T-helper 17 cell (primary cell): ENCODE results near the gene HOATZ. TPM values are rescaled to one million over a fixed set of nuclear protein-coding genes. Genes with fewer than 3 reads are reported as not detected.

Source experiments
- ATAC-seq: fragments of 150-1000 bp; cut with Tn5 transposase; 2 replicates; pipeline ENCODE4 v1.10.0; 2021; ENCODE audit warnings: mild to moderate bottlenecking, moderate library complexity
- DNase-seq, 3 donors: peaks; one replicate each; pipeline versions ENCODE4 v3.0.0 to v3.0.0-alpha.2; 2020 to 2021
- H3K9me3 ChIP-seq: one replicate; pipeline ENCODE4 v1.7.0; 2013; ENCODE audit warnings: low read length, mild to moderate bottlenecking; ENCODE audit not compliant: control insufficient read depth, poor library complexity, severe bottlenecking
- H3K27ac Mint-ChIP-seq: one replicate; pipeline ENCODE4 v1.8.0; 2022; ENCODE audit warnings: mild to moderate bottlenecking, moderate library complexity, mixed read lengths
- H3K27me3 Mint-ChIP-seq: one replicate; pipeline ENCODE4 v1.8.0; 2022; ENCODE audit warnings: mixed read lengths
- H3K36me3 Mint-ChIP-seq: one replicate; pipeline ENCODE4 v1.8.0; 2022; ENCODE audit warnings: low read depth, mixed read lengths
- H3K4me1 Mint-ChIP-seq: one replicate; pipeline ENCODE4 v1.8.0; 2022; ENCODE audit warnings: mild to moderate bottlenecking, mixed read lengths
- H3K4me3 Mint-ChIP-seq: one replicate; pipeline ENCODE4 v1.8.0; 2022; ENCODE audit warnings: mild to moderate bottlenecking, moderate library complexity, mixed read lengths
- total RNA-seq, 4 donors: library from RNA in 2 of 4; stranded (reverse) in 2 of 4; gene quantifications; one replicate each; pipeline ENCODE4 v1.2.3 and lab custom pipeline; 2022 to 2026

HOATZ gene
- total RNA-seq, 2 donors from 2014 or later: not detected

DNA sequence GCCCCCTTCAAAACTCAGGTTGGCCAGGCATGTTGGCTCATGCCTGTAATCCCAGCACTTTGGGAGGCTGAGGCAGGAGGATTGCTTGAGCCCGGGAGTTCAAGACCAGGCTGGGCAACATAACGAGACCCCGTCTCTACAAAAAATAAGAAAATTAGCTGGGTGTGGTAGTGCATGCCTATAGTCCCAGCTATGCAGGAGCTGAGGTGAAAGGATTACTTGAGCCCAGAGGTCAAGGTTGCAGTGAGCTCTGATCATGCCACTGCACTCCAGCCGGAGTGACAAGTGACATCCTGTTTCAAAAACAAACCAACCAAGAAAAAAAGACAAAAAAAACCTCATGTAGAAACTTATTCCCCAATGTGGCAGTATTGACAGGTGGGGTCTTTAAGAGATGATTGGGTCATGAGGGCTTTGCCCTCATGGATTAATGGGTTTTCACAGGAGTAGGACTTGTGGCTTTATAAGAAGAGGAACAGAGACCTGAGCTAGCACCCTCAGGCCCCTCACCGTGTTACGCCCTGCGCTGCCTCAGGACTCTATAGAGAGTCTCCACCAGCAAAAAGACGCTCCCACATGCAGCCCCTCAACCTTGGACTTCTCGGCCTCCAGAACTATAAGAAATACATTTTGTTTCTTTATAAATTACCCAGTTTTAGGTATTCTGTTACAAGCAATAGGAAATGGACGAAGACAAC is 48.3 kb downstream of the HOATZ start:
- ATAC-seq: no peak
- H3K27me3 Mint-ChIP-seq: peaks cover 27% of the 10 kb centered on the region
- H3K4me3 Mint-ChIP-seq: no peak overlapping the region
- H3K27ac Mint-ChIP-seq: no peak overlapping the region
- H3K4me1 Mint-ChIP-seq: no peaks in the 10 kb centered on the region
- DNase-seq: no peak
- H3K36me3 Mint-ChIP-seq: no peaks in the 10 kb centered on the region
- H3K9me3 ChIP-seq: no peaks in the 10 kb centered on the region

DNA sequence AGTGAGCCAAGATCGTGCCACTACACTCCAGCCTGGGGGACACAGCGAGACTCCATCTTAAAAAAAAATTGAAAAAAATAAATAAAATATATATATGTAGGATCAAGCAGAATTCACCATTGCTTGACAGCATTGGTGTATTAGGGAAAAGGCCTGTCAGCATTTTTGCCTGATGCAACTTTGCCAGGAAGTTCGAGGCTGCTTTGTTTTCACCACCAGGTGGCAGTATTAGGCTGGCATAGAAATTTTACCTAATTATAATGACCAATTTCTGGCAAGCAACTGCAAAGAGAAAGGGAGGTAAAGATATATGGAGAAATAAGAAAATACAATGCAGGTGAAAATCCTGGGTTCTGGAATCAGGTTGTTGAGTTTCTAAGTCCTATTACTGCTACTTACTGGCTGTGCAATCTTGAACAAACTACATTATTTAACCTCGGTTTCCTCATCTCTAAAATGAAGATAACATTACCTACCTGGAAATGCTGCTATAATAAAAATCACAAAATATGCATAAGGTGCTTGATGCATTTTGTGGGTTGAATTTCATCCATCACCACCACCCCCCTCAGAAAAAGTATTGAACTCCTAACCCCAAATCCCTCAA is 50.6 kb downstream of the HOATZ start:
- no peaks in the 10 kb centered on the region for H3K36me3 Mint-ChIP-seq
- H3K27ac Mint-ChIP-seq: no peak overlapping the region
- peak; percentile 35 for ATAC-seq

DNA sequence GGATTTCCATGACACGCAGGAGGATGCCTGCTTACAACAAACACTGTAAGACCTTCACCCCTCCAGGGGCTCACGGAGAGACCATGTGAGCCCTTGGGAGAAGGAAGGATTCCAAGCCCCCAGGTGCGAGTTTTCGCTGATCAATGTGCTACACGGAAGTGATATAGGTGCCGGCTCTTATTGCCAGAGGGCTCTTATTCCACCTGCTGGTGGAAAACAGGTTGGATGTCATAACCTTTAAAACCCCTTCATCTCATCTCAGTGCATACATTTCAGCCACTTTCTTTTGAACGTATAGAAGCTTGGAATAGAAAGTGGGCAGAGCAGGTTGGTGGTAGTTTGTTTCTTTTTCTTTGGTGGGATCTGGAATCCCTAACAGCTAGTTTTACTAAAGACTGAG is 51.7 kb downstream of the HOATZ start:
- peaks cover 3% of the 10 kb centered on the region for H3K36me3 Mint-ChIP-seq
- H3K4me3 Mint-ChIP-seq: no peak overlapping the region
- no peak overlapping the region for H3K27ac Mint-ChIP-seq
- H3K27me3 Mint-ChIP-seq: peaks cover 36% of the 10 kb centered on the region
- DNase-seq: no peak
- no peaks in the 10 kb centered on the region for H3K9me3 ChIP-seq
- H3K4me1 Mint-ChIP-seq: no peaks in the 10 kb centered on the region
- ATAC-seq: no peak

More for the DNA sequence above, 50.6 kb downstream of the HOATZ start:
- DNase-seq: peak in 2 of 3 donors; percentile 26 to 46
- H3K9me3 ChIP-seq: no peaks in the 10 kb centered on the region
- Mint-ChIP-seq H3K4me1 (no peaks in the 10 kb centered on the region), H3K4me3 (no peak overlapping the region), H3K27me3 (peaks cover 28% of the 10 kb centered on the region)

DNA sequence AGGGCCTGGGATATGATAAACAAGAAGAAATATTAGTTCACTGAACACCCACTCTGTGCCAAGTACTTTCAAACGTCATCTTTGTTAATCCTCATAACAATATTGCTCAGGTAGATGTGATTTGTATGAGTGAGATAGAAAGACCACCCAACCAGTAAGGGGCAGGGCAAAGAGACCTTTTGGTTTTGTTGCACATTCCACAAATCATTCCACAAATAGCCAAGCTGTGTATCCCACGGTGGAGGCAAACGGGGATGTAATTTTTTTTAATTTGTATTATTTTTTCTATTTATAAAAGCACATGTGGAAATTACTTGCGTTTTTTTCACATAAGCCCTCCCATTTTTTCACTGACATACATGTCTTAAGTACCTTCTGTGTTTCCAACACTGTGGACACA is 54.9 kb downstream of the HOATZ start:
- DNase-seq (no peak), ATAC-seq (no peak)
- no peaks in the 10 kb centered on the region for H3K9me3 ChIP-seq
- Mint-ChIP-seq H3K4me3 (no peak overlapping the region), H3K27ac (no peak overlapping the region), H3K4me1 (peaks cover 6% of the 10 kb centered on the region), H3K27me3 (peaks cover 39% of the 10 kb centered on the region), H3K36me3 (peaks cover 4% of the 10 kb centered on the region)

DNA sequence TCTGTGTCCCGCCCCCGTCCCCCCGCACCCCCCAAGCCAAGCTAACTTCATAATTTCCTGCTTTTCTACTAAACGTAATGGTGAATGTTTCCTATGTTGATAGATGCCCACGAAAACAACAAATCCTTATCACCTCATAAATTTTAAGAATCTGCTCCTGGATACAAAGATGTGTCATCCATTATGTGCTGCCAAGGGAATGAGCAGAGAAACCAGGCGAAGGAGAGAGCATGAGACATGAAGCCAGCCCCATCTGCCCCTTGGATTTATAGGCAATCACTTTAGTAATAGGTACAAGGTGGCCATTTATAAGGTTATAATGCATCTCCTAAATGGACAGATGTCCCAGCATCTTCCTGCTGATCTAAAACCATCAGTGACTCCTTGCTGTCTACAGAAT is 56.2 kb downstream of the HOATZ start:
- no peak for ATAC-seq

DNA sequence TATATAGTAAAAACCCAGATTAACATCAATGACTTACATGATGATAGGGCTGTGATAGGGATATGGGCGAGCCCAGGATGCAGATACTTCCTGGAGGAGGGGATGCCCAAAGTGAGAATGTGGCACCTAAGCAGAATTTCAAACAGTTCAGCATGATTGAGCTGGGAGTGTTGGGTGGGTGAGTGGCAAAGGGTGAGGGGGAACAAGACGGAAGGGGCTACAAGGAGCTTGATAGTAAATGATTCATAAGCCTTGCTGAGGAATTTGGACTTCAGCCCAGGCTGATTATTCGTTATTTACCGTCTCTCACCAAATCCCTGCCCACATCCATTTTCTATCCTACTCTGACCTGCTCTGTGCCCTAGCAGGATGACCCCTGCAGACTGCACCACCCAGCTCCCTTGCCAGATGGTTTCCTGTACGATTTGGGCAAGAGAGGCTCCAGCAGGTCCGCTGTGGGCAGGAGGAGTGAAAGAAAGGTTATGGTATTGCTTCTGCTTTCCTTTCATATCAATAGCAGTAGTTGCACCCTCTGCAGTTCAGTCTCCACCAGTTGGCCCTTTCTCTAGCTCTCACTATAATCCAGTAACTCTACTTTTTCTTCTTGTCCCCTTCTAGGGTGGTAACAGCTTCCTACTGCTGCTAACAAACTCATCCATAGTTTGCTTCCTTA is 57.4 kb downstream of the HOATZ start:
- H3K4me1 Mint-ChIP-seq: peaks cover 6% of the 10 kb centered on the region
- H3K27ac Mint-ChIP-seq: no peak overlapping the region
- H3K9me3 ChIP-seq: no peaks in the 10 kb centered on the region
- no peak overlapping the region for H3K4me3 Mint-ChIP-seq
- ATAC-seq (no peak), DNase-seq (no peak)
- peaks cover 4% of the 10 kb centered on the region for H3K36me3 Mint-ChIP-seq
- peaks cover 39% of the 10 kb centered on the region for H3K27me3 Mint-ChIP-seq

More for the DNA sequence above, 56.2 kb downstream of the HOATZ start:
- Mint-ChIP-seq H3K36me3 (peaks cover 4% of the 10 kb centered on the region), H3K27me3 (peaks cover 39% of the 10 kb centered on the region), H3K27ac (no peak overlapping the region), H3K4me1 (peaks cover 6% of the 10 kb centered on the region), H3K4me3 (no peak overlapping the region)
- no peaks in the 10 kb centered on the region for H3K9me3 ChIP-seq
- no peak for DNase-seq

DNA sequence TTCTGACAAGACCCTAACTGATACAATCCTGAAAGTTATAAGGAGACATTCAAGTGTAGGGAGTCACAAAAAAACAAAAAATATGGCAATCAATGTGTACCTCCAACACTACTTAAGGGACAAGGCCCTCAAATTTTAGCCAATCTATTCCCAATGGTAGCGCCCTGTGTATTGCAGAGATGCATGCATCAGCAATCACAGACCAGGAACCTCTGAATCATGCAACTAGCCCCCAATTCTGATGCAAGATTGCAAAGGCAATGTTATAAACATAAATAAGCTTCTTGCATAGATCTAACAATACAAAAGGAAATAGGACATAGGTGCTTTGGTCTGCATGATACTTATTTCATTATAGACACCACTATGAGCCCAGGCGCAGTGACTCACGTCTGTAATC is 58.0 kb downstream of the HOATZ start:
- peaks cover 39% of the 10 kb centered on the region for H3K27me3 Mint-ChIP-seq
- H3K4me3 Mint-ChIP-seq: no peak overlapping the region
- ATAC-seq (no peak), DNase-seq (no peak)
- H3K4me1 Mint-ChIP-seq: peaks cover 6% of the 10 kb centered on the region
- no peak overlapping the region for H3K27ac Mint-ChIP-seq
- peaks cover 4% of the 10 kb centered on the region for H3K36me3 Mint-ChIP-seq
- no peaks in the 10 kb centered on the region for H3K9me3 ChIP-seq

DNA sequence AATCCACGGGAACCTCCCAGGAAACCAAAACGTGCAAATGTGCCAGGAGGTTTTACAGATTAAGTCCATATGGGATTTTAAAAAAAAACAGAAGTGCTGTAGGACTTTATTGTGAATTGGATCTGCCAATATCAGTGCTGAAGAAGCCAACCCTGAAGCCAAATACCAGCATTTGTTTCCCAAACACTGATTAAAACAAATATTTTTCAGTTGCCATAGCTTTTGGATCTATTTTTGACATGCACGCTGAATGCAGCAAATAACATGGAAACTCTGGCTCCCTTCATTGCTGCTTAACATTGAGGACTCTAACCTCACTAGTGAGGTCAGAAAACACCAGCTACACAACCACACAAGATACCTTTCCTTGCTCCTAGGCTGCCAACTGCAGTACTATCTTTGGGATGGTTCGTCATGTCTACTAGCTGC is 59.3 kb downstream of the HOATZ start:
- H3K4me3 Mint-ChIP-seq: no peak overlapping the region
- ATAC-seq: no peak
- peaks cover 39% of the 10 kb centered on the region for H3K27me3 Mint-ChIP-seq
- H3K27ac Mint-ChIP-seq: no peak overlapping the region
- no peak for DNase-seq
- no peaks in the 10 kb centered on the region for H3K9me3 ChIP-seq
- H3K36me3 Mint-ChIP-seq: peaks cover 4% of the 10 kb centered on the region
- H3K4me1 Mint-ChIP-seq: peaks cover 6% of the 10 kb centered on the region

DNA sequence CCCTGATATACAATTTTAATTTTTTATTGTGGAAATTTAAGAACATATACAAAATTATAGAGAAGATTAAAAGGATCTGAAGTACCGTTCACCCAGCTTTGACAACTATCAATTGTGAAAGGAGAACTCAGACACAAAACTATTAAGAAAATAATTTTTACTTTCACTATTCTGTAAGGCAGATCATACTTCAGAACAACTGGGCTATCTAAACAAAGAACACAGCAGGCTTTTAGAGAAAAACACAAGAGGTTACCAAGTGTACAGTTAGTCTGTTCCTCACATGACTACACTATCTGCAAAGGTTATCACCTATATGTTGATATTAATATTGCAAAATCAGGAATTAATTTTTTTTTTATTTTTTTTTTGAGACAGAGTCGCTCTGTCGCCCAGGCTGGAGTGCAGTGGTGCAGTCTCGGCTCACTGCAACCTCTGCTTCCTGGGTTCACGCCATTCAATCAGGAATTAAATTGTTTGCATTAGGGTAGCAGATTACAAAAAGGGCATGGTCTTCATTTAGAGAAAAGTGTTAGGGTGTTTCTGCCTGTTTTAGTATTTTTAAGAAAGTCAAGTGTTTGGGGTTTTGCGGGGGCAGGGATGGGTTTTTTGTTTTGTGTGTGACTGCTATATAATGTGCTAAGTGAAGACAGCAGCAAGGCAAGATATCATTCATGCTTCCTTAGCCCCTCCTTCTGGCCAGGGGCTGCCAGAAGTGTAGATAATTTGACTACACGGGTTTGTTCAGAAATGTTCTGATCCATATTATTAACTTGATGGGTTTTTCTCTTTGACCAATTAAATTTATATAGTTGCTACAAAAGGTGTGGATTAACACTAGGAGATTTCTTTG is 60.0 kb downstream of the HOATZ start:
- Mint-ChIP-seq H3K27ac (no peak overlapping the region), H3K36me3 (peaks cover 4% of the 10 kb centered on the region), H3K4me1 (peaks cover 7% of the 10 kb centered on the region), H3K27me3 (peaks cover 39% of the 10 kb centered on the region), H3K4me3 (no peak overlapping the region)
- H3K9me3 ChIP-seq: no peaks in the 10 kb centered on the region
- ATAC-seq (no peak), DNase-seq (no peak)

DNA sequence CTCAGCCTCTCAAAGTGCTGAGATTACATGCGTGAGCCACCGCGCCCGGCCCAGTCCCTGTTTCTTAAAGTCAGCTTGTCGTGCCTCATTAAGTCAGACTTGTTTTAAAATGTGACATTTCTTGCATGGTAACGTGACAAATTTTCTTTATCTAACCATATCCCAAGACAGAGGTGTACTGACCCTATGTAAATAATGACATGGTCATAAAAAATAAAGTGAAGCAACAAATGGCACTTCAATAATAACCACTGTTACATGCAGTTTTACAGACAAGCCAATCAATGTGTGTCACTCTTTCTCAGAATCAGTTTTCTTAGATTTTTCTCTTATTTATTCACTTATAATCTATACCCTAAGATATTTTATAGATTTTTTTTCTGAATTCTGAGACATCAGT is 61.2 kb downstream of the HOATZ start:
- DNase-seq (no peak), ATAC-seq (no peak)
- Mint-ChIP-seq H3K27me3 (peaks cover 28% of the 10 kb centered on the region), H3K27ac (no peak overlapping the region), H3K4me3 (no peak overlapping the region), H3K4me1 (peaks cover 8% of the 10 kb centered on the region), H3K36me3 (peaks cover 4% of the 10 kb centered on the region)
- no peaks in the 10 kb centered on the region for H3K9me3 ChIP-seq

DNA sequence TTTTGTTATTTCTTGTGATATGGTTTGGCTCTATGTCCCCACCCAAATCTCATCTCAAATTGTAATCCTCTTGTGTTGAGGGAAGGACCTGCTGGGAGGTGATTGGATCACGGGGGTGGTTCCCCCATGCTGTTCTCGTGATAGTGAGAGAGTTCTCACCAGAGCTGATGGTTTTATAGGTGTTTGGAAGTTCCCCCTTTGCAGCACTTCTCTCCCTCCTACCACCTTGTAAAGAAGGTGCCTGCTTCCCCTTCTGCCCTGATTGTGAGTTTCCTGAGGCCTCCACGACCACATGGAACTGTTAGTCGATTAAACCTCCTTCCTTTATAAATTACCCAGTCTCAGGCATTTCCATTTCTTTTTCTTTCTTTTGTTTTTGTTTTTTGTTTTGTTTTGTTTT is 63.2 kb downstream of the HOATZ start:
- DNase-seq (no peak), ATAC-seq (no peak)
- Mint-ChIP-seq H3K27ac (no peak overlapping the region), H3K36me3 (no peaks in the 10 kb centered on the region), H3K27me3 (peaks cover 8% of the 10 kb centered on the region), H3K4me1 (peaks cover 2% of the 10 kb centered on the region), H3K4me3 (no peak overlapping the region)
- no peaks in the 10 kb centered on the region for H3K9me3 ChIP-seq

DNA sequence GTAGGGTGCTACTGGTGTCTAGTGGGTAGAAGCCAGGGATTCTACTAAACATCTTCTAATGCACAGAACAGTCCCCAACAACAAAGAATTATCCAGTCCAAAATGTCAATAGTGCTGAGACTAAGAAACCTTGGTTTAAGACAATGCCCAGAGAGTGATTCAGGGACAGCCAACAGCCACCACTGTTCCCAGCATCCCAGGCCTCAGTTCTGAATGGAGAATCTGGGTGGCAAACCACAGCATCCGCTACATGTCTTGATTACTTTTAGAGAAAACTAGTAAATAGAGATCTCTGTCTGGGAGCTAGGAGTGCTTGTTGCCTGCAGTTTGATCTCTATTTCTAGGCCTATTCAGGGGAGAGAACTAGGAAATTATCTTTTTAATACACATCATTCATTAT is 66.8 kb downstream of the HOATZ start:
- DNase-seq: no peak
- H3K9me3 ChIP-seq: no peaks in the 10 kb centered on the region
- no peaks in the 10 kb centered on the region for H3K36me3 Mint-ChIP-seq
- no peak overlapping the region for H3K4me3 Mint-ChIP-seq
- no peak overlapping the region for H3K27ac Mint-ChIP-seq
- ATAC-seq: no peak
- peaks cover 2% of the 10 kb centered on the region for H3K4me1 Mint-ChIP-seq
- H3K27me3 Mint-ChIP-seq: peaks cover 10% of the 10 kb centered on the region

DNA sequence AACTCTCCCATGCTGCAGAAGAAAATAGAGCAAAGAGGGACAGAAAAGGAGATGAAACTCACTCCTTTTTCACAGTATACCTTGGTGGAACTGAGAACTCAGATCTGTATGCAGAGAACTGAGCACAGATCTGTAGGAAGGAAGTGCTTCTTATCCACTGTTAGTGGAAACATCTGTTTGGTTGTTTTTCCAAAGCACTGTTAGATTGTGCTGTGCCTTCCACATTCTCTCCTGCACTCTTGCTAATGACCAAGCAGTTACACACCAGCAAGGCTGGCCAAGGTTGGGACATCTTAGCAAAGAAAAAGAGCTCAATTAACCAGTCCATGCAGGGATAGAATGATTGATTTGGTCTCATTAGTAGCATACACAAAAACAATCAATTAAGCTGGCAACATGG is 67.6 kb downstream of the HOATZ start:
- H3K9me3 ChIP-seq: no peaks in the 10 kb centered on the region
- DNase-seq (no peak), ATAC-seq (no peak)
- Mint-ChIP-seq H3K27me3 (peaks cover 10% of the 10 kb centered on the region), H3K4me3 (no peak overlapping the region), H3K27ac (no peak overlapping the region), H3K4me1 (peaks cover 2% of the 10 kb centered on the region), H3K36me3 (no peaks in the 10 kb centered on the region)
